ENCODE data around the gene GBP5.
A peak's percentile ranks its signal among the peaks of the same experiment; 100 is the strongest.
"Not testable (repeated sequence)": the region's sequence is repeated elsewhere in the genome, so short reads cannot be mapped to it uniquely, and the experiment has no call there.

GBP5 gene, protein sequence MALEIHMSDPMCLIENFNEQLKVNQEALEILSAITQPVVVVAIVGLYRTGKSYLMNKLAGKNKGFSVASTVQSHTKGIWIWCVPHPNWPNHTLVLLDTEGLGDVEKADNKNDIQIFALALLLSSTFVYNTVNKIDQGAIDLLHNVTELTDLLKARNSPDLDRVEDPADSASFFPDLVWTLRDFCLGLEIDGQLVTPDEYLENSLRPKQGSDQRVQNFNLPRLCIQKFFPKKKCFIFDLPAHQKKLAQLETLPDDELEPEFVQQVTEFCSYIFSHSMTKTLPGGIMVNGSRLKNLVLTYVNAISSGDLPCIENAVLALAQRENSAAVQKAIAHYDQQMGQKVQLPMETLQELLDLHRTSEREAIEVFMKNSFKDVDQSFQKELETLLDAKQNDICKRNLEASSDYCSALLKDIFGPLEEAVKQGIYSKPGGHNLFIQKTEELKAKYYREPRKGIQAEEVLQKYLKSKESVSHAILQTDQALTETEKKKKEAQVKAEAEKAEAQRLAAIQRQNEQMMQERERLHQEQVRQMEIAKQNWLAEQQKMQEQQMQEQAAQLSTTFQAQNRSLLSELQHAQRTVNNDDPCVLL

DNA sequence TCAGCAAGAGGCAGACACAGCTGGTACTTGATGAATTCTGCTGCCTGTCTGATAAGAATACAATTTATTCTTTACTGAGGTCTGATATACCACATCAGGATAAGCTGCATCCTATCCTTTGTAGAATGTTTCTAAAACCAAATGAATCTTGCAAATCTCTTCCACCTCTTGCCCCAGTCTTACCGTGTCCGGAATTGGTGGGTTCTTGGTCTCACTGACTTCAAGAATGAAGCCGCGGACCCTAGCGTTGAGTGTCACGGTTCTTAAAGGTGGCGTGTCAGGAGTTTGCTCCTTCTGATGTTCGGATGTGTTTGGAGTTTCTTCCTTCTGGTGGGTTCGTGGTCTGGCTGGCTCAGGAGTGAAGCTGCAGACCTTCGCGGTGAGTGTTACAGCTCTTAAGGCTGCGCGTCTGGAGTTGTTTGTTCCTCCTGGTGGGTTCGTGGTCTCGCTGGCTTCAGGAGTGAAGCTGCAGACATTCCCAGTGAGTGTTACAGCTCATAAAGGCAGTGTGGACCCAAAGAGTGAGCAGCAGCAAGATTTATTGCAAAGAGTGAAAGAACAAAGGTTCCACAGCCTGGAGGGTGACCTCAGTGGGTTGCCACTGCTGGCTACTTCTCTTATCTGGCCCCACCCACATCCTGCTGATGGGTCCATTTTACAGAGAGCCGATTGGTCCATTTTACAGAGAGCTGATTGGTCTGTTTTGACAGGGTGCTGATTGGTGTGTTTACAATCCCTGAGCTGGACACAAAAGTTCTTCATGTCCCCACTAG lies at the start of gene GBP5:
Gene GBP5, minus strand, starts transcription at position 592 of the 773 bp plus-strand sequence. CDS start 3,305 bp downstream, outside the sequence.
- ATAC-seq (peak; percentile 83), DNase-seq (ENCODE audit: low spot score in 2 of 2) (peak in 1 of 2 donors; percentile 84)
- H3K4me3 Mint-ChIP-seq, result peak within 1 kb of the TSS; percentile 96
- H3K36me3 Mint-ChIP-seq, result peaks cover 64% of the 10 kb centered on the region
- not testable (repeated sequence) for H3K9me3 Mint-ChIP-seq
- H3K27ac Mint-ChIP-seq, result peak within 1 kb of the TSS; percentile 97
- peaks cover 64% of the 10 kb centered on the region for H3K4me1 Mint-ChIP-seq

DNA sequence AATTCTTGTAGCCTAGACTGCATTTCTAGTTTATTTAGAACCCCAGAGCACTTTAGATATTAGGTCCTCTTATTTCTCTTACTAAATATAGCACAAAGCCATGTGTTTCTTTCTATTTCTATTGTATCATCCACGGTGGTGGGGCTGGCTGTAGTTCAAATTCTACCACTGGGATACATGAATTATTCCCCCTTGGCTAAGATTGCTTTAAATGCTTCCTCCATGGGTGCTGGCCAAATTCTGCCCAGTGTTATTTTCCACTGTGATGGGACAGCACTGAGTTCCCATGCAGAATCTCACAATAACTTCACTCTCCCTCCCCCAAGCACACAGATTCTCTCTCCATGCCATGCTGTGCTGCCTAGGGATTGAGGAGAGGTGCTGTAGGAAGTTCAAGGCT lies 49.7 kb upstream of the GBP5 start:
- Mint-ChIP-seq H3K9me3 (peaks cover 17% of the 10 kb centered on the region), H3K36me3 (no peaks in the 10 kb centered on the region), H3K27ac (no peak overlapping the region), H3K4me1 (peaks cover 6% of the 10 kb centered on the region), H3K4me3 (no peak overlapping the region)
- no peak for DNase-seq (ENCODE audit: low spot score in 2 of 2)
- ATAC-seq, result no peak

DNA sequence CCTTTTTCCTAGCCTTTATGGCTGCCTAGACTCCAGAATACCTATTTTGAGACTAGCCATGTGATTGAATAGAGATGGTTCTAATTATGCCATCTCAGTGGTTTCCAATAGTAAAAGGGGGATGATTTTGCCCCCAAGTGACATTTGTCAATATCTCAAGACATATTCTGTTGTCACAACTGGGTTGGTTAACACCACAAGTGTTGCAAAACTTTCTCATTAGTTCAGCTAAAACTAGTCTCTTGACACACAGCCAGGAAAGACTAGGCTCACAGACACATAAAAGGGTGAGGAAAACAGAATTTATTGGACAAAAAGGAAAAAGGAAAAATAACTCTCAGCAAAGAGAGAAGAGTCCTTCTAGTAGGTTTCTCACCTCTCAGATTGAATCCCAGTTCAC lies 39.9 kb upstream of the GBP5 start:
- ATAC-seq, result no peak
- H3K4me3 Mint-ChIP-seq, result no peak overlapping the region
- no peak for DNase-seq (ENCODE audit: low spot score in 2 of 2)
- H3K27ac Mint-ChIP-seq, result peak overlapping the region; percentile 66
- peaks cover 11% of the 10 kb centered on the region for H3K9me3 Mint-ChIP-seq
- peaks cover 43% of the 10 kb centered on the region for H3K4me1 Mint-ChIP-seq
- H3K36me3 Mint-ChIP-seq, result no peaks in the 10 kb centered on the region

DNA sequence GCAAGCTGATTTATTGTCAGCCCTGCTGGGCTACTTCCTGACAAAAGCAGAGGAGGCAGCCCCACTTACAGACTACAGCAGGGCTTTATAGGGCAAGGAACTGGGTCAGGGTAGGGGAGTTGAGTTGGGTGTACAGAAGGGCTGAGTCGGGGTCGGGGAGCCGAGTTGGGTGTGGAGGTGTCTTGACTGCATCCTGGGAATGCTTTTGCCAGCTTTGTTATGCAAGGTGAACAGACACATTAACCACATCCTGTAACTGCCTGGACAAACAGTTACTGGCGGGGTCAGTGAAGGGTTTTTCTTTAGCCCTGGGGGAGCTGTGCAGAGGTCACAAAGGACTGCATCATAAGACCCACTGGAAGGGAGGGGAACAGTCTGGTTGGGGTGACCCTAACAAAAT lies 39.1 kb upstream of the GBP5 start:
- peaks cover 7% of the 10 kb centered on the region for H3K9me3 Mint-ChIP-seq
- peak overlapping the region; percentile 94 for H3K27ac Mint-ChIP-seq

DNA sequence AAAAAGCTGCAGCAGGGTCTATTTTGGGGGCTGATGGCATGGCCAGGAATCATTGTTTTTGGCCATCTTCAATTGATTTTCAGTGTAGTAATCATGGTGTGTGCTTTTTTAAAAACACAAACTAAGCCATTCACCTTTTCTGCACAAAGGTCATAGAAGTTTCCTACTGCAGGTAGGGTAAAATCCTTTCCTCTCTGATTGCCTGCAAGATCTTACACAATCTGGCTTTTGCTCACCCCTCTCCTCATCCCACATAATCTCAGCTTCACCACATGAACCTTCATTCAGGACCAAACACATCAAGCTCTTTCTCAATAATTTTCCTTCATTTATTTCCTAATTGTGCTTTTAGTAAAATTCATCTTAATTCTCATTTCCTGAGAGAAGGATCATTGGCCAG lies 38.3 kb upstream of the GBP5 start:
- DNase-seq (ENCODE audit: low spot score in 2 of 2) (no peak), ATAC-seq (no peak)
- peaks cover 48% of the 10 kb centered on the region for H3K4me1 Mint-ChIP-seq
- H3K9me3 Mint-ChIP-seq, result peaks cover 7% of the 10 kb centered on the region
- H3K27ac Mint-ChIP-seq, result peak overlapping the region; percentile 94
- peak overlapping the region; percentile 53 for H3K4me3 Mint-ChIP-seq
- H3K36me3 Mint-ChIP-seq, result no peaks in the 10 kb centered on the region

More for the DNA sequence above, 39.1 kb upstream of the GBP5 start:
- no peak for ATAC-seq
- Mint-ChIP-seq H3K4me1 (peaks cover 48% of the 10 kb centered on the region), H3K4me3 (peak overlapping the region; percentile 53), H3K36me3 (no peaks in the 10 kb centered on the region)
- no peak for DNase-seq (ENCODE audit: low spot score in 2 of 2)

DNA sequence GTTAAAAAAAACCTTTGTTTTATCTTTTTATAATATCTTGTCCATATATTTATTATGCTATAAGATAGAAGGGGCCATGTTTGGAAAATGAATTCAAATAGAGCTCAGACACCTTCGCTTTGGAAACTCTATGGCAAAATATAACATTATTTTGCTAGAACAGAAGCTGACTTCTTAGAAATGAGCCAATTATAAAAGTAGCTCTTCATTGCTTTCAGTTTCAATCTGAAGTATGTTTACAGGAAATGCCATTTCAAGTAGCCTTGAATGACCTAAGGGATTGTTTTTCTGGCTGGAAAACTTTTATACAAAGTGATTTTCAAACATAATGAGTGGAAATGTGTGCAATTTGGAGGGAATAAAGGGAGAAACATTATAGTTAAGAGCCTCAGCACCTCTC lies 37.8 kb upstream of the GBP5 start:
- ATAC-seq, result peak; percentile 79
- Mint-ChIP-seq H3K4me3 (peak overlapping the region; percentile 53), H3K27ac (peak overlapping the region; percentile 94), H3K4me1 (peaks cover 48% of the 10 kb centered on the region), H3K9me3 (peaks cover 7% of the 10 kb centered on the region), H3K36me3 (no peaks in the 10 kb centered on the region)
- no peak for DNase-seq (ENCODE audit: low spot score in 2 of 2)

DNA sequence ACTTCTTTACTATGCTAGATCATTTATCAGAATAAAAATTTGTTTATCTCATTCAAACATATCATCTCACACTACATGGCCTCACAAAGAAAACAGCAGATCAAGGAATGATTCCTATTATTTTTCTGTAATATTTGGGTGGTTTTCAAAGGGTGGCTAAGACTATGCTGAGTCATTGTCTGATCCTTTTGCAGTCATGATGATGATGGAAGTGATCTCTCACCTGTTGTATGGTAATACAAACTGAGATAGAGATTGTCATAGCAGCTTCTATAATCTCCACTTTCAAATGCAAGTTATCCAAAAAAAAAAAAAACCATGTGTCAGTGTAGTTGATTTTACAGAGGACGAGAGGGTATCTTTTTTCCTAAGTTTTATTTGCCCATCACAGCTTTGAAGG lies 37.2 kb upstream of the GBP5 start:
- ATAC-seq (peak; percentile 84), DNase-seq (ENCODE audit: low spot score in 2 of 2) (no peak)
- Mint-ChIP-seq H3K4me1 (peaks cover 48% of the 10 kb centered on the region), H3K9me3 (peaks cover 7% of the 10 kb centered on the region), H3K36me3 (no peaks in the 10 kb centered on the region), H3K4me3 (peak overlapping the region; percentile 53), H3K27ac (peak overlapping the region; percentile 94)

DNA sequence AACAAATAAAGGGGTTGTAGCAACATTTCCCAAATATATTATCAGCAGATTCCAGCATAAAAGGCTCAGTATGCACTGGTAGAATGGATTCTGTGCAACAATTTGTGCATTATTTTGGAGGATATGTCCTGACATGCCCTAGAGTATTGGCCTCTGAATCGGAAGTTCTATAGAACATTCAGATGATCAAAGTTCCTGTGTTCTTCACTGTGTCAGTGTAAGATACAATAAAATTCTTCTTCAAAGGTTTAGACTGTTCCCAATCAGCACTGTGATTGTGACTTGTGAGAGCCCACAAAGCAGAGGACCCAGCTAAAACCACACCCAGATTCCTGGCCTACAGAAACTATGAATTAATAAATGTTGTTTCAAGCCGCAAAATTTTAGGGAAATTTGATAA lies 33.6 kb upstream of the GBP5 start:
- peaks cover 41% of the 10 kb centered on the region for H3K4me1 Mint-ChIP-seq
- no peaks in the 10 kb centered on the region for H3K36me3 Mint-ChIP-seq
- H3K27ac Mint-ChIP-seq, result no peak overlapping the region
- H3K9me3 Mint-ChIP-seq, result peaks cover 3% of the 10 kb centered on the region
- no peak overlapping the region for H3K4me3 Mint-ChIP-seq
- no peak for DNase-seq (ENCODE audit: low spot score in 2 of 2)
- no peak for ATAC-seq

DNA sequence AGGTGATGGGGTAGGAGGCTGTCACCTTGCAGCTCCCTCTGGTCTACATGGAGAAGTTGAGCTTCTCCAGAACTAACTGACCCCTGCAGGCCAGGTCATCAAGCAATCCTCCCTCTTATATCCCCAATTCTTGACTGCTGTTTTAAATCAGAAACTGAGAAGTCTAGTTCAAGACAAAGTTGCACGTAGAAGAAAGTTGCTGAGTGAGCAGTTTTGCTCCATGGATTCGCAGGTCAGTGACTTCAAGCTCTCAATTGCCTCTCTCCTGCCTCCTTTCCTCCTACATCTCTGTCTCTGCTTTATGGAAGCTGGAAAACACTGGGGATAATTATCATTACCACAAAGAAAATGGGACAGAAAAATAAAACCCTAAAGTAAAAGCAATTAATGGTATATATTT lies 32.8 kb upstream of the GBP5 start:
- Mint-ChIP-seq H3K27ac (no peak overlapping the region), H3K36me3 (no peaks in the 10 kb centered on the region), H3K9me3 (peaks cover 3% of the 10 kb centered on the region), H3K4me3 (no peak overlapping the region), H3K4me1 (peaks cover 37% of the 10 kb centered on the region)
- ATAC-seq (no peak), DNase-seq (ENCODE audit: low spot score in 2 of 2) (no peak)

DNA sequence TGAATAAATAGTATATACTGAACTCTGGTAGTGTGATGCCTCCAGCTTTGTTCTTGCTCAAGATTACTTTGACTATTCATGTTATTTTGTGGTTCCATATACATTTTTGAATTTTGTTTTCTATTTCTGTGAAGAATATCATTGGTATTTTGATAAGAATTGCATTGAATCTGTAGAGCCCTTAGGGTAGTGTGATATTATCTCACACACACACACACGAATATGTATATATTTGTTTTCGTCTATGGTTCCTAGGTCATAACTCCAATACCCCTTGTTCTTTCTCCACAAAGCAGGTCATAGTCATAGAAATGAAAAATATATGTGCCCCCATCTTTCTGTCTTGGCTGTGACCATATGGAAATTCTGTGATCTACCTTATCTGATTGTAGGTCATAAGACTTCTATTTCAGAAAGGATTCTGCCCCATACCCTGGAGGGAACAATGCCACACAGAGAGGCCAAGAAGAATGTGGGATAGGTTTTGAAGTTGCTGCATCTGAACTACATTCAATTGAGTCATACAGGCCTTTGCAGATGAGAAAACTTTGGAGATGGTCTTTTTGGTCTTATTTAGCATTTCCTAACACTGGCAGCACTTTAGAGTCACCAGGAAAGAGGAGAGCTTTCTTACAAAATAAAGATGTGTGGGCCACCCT lies 32.0 kb upstream of the GBP5 start:
- Mint-ChIP-seq H3K4me3 (no peak overlapping the region), H3K36me3 (no peaks in the 10 kb centered on the region), H3K27ac (no peak overlapping the region), H3K9me3 (peaks cover 3% of the 10 kb centered on the region), H3K4me1 (peaks cover 37% of the 10 kb centered on the region)
- ATAC-seq (no peak), DNase-seq (ENCODE audit: low spot score in 2 of 2) (no peak)

DNA sequence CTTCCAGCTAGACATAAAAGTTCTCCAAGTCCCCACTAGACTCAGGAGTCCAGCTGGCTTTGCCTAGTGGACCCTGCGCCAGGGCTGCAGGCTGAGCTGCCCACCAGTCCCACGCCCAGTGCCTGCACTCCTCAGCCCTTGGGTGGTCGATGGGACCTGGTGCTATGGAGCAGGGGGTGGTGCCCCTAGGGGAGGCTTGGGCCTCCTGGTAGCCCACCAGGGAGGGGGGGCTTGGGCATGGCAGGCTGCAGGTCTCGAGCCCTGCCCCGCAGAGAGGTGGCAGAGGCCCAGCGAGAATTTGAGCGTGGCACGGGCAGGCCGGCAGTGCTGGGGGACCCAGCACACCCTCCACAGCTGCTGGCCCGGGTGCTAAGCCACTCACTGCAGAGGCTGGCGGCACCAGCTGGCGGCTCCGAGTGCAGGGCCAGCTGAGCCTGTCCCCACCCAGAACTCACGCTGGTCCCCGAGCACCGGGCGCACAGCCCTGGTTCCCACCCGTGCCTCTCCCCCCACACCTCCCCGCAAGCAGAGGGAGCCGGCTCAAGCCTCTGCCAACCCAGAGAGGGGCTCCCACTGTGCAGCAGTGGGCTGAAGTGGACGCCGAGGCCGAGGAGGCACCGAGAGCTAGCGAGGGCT lies 30.2 kb upstream of the GBP5 start:
- no peak for ATAC-seq
- DNase-seq (ENCODE audit: low spot score in 2 of 2), result no peak
- H3K4me3 Mint-ChIP-seq, result no peak overlapping the region
- H3K4me1 Mint-ChIP-seq, result peaks cover 38% of the 10 kb centered on the region
- no peaks in the 10 kb centered on the region for H3K36me3 Mint-ChIP-seq
- no peaks in the 10 kb centered on the region for H3K9me3 Mint-ChIP-seq
- no peak overlapping the region for H3K27ac Mint-ChIP-seq

DNA sequence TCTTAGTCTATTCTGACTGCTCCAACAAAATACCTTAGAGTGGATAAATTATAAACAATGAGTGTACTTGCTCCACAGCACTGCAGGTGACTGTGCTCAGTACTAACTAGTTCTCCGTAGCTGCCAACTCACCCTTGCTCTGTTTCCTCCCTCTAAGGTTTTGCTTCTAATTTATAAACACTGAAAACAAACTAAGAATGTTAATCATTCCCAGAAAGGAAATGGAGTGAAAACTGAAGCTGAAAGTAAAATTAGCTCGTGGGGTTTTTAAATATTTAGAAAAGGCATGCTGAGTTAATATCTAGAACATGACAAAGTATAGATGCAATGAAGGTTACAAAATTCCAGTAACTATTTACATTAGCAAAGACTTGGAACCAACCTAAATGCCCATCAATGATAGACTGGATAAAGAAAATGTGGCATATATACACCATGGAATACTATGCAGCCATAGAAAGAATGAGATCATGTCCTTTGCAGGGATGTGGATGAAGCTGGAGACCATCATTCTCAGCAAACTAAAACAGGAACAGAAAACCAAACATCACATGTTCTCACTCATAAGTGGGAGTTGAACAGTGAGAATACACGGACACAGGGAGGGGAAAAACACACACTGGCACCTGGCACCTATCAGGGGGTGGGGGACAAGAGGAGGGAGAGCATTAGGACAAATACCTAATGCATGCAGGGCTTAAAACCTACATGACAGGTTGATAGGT lies 27.2 kb upstream of the GBP5 start:
- not testable (repeated sequence) for H3K36me3 Mint-ChIP-seq; DNase-seq (ENCODE audit: low spot score in 2 of 2); H3K9me3 Mint-ChIP-seq
- peak overlapping the region; percentile 43 for H3K4me3 Mint-ChIP-seq
- peaks cover 44% of the 10 kb centered on the region for H3K4me1 Mint-ChIP-seq
- peak; percentile 98 for ATAC-seq
- H3K27ac Mint-ChIP-seq, result peak overlapping the region; percentile 66

DNA sequence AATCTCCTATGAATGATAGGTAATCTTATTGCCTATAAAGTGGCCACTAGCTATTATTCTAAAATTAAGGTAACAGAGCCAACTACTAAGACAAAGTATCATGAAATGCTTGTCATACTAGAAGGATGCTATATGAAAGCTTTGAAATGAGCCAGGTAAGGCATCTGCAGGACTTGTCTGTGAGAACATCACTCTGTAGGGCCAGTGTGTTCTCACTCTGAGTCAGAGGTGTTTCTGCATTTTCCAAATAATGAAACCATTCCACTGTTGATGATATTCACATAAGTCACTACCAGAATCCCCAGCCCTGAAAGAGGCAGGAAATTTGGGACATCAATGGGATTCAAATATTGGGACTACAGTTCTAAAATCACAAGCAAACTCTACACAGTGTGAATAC lies 25.8 kb upstream of the GBP5 start:
- Mint-ChIP-seq H3K9me3 (peaks cover 2% of the 10 kb centered on the region), H3K4me3 (peak overlapping the region; percentile 21), H3K27ac (peak overlapping the region; percentile 36), H3K36me3 (no peaks in the 10 kb centered on the region), H3K4me1 (peaks cover 50% of the 10 kb centered on the region)
- ATAC-seq (peak; percentile 54), DNase-seq (ENCODE audit: low spot score in 2 of 2) (no peak)

DNA sequence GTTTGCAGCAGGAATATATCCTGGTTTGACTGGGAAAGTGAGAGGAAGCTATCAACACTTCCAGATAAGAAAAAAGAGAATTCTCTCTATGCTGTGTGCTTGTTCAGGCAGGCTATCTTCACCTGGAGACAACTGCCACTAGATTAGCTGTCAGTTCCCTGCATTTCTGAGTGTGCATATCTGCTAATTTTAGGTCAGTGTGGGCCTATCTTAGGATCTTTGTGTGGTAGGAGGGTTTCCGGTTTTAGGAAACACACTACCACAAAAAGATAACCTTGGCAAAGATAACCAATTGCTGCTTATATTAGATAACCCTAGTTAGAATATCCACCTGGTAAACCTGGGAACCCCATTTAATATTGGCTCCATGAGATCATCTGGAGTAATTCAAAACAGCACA lies 22.5 kb upstream of the GBP5 start:
- ATAC-seq, result peak; percentile 50
- Mint-ChIP-seq H3K36me3 (no peaks in the 10 kb centered on the region), H3K27ac (no peak overlapping the region), H3K4me3 (no peak overlapping the region), H3K4me1 (peaks cover 36% of the 10 kb centered on the region), H3K9me3 (peaks cover 5% of the 10 kb centered on the region)
- no peak for DNase-seq (ENCODE audit: low spot score in 2 of 2)

All from stimulated activated effector memory CD8-positive, alpha-beta T cell treated with anti-CD3 and anti-CD28 coated beads, Interleukin-12 subunit alpha, Interleukin-12 subunit beta, amount 100 ng/mL, for 72 hours (primary cell).